Measurements from ENCODE around the gene VASN.
A peak's percentile ranks its signal among the peaks of the same experiment; 100 is the strongest.

VASN gene

GRCh38 chr16:4403133-4403949 is 31.7 kb downstream of the VASN start:
- no peak for DNase-seq (ENCODE audit: low read depth in 2 of 2)

- no peak for DNase-seq (ENCODE audit: low read depth in 2 of 2)
Observed at GRCh38 chr16:4404247-4404966, 32.8 kb downstream of the VASN start.

GRCh38 chr16:4404967-4405696 is 33.5 kb downstream of the VASN start:
- no peak for DNase-seq (ENCODE audit: low read depth in 2 of 2)

GRCh38 chr16:4407543-4408322 is 36.1 kb downstream of the VASN start:
- no peak for DNase-seq (ENCODE audit: low read depth in 2 of 2)

- DNase-seq (ENCODE audit: low read depth in 2 of 2): no peak
Observed at GRCh38 chr16:4408323-4408690, 36.7 kb downstream of the VASN start.

- DNase-seq (ENCODE audit: low read depth in 2 of 2): no peak
Observed at GRCh38 chr16:4409081-4409932, 37.7 kb downstream of the VASN start.

- no peak for DNase-seq (ENCODE audit: low read depth in 2 of 2)
Observed at GRCh38 chr16:4410335-4411075, 38.9 kb downstream of the VASN start.

- DNase-seq (ENCODE audit: low read depth in 2 of 2): no peak
Observed at GRCh38 chr16:4411684-4412083, 40.0 kb downstream of the VASN start.

GRCh38 chr16:4412159-4412558 is 40.5 kb downstream of the VASN start:
- DNase-seq (ENCODE audit: low read depth in 2 of 2): no peak

GRCh38 chr16:4412854-4413253 is 41.2 kb downstream of the VASN start:
- no peak for DNase-seq (ENCODE audit: low read depth in 2 of 2)

GRCh38 chr16:4414187-4414917 is 42.7 kb downstream of the VASN start:
- peak; percentile 39 to 56 for DNase-seq (ENCODE audit: low read depth in 2 of 2)

- no peak for DNase-seq (ENCODE audit: low read depth in 2 of 2)
Observed at GRCh38 chr16:4415538-4416199, 44.0 kb downstream of the VASN start.

GRCh38 chr16:4416200-4417032 is 44.8 kb downstream of the VASN start, which contains the start of gene CORO7:
CORO7 (minus strand) TSS chr16:4416596; CDS start chr16:4416518, 78 bp downstream.
- DNase-seq (ENCODE audit: low read depth in 2 of 2): peak; percentile 97 to 98

GRCh38 chr16:4419402-4419959 is 47.8 kb downstream of the VASN start:
- DNase-seq (ENCODE audit: low read depth in 2 of 2): no peak

- DNase-seq (ENCODE audit: low read depth in 2 of 2): no peak
Observed at GRCh38 chr16:4420505-4421105, 49.0 kb downstream of the VASN start.

- DNase-seq (ENCODE audit: low read depth in 2 of 2): peak; percentile 81 to 84
Observed at GRCh38 chr16:4425378-4426020, 53.9 kb downstream of the VASN start, which contains the start of gene DNAJA3. DNAJA3 (plus strand) TSS chr16:4425868; CDS start chr16:4425882, 14 bp downstream.

Data from stimulated activated CD4-positive, alpha-beta T cell treated with anti-CD3 and anti-CD28 coated beads, Interleukin-1b, Interleukin-23, amount 100 ng/mL, for 1 hour (primary cell).